ENCODE data around the gene METRN. TPM values are rescaled to one million over a fixed set of nuclear protein-coding genes. Genes with fewer than 3 reads are reported as not detected.

Gene METRN
- total and polyA plus RNA-seq, 5 donors from 2014 or later, result 4.6 to 24.1 (median 16.6) TPM

DNA sequence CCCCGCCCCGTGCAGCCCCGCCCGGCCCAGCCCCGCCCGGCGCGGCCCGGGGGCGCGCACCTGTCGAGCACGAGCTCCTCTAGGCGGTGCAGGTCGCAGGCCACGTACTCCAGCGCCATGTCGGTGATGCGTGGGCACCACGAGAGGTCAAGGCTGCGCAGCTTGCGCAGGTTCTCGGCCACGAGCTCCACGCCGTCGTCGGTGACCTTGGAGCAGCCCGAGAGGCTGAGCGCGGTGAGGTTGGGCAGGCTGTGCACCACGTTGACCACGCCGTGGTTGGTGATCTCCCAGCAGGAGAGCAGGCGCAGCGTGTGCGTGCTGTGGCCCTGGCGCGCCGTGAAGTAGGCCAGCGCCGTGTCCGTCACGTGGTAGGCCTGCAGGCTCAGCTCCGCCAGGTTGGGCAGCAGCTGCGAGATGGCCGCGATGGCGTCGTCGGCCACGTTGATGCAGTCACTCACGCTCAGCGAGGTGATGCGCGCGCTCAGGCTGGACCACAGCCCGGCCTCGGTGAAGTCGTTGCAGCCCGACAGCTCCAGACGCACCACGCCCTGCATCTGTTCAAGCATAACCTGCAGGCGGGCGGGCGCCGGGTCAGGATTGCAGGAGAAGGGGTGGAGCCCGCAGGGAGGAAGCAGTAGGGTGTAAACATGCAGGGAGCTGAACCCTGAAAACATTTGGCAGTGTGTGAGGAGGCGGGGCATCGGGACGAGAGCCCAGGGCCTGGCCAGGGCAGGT lies 19.4 kb upstream of the METRN start:
- H3K27me3 Mint-ChIP-seq, result peaks cover 4% of the 10 kb centered on the region
- ATAC-seq (ENCODE audit: low read depth in 2 of 2) (peak; percentile 79 to 81), DNase-seq (peak; percentile 60 to 77 (median 76))
- H3K4me1 Mint-ChIP-seq, result peaks cover 0 to 38% (median 4%) of the 10 kb centered on the region in 4 donors
- H3K4me1 ChIP-seq (ENCODE audit: control insufficient read depth, insufficient read depth, low read length, poor library complexity, severe bottlenecking), result peaks cover 47% of the 10 kb centered on the region
- no peaks in the 10 kb centered on the region for H3K27me3 ChIP-seq (ENCODE audit: control insufficient read depth, insufficient read depth, low read length)
- no peaks in the 10 kb centered on the region for H3K36me3 Mint-ChIP-seq
- H3K36me3 ChIP-seq (ENCODE audit: control insufficient read depth, insufficient read depth, low read length), result no peaks in the 10 kb centered on the region
- H3K4me3 ChIP-seq (ENCODE audit: low read depth, low read length), result peak overlapping the region; percentile 26
- H3K4me3 Mint-ChIP-seq, result peak overlapping the region; percentile 69 to 87 (median 86)
- peaks cover 0 to 1% (median 0%) of the 10 kb centered on the region in 7 donors for H3K9me3 Mint-ChIP-seq
- H3K27ac Mint-ChIP-seq, result peak overlapping the region; percentile 62 to 96 (median 87)
- H3K27ac ChIP-seq (ENCODE audit: insufficient read depth, low read length, poor library complexity, severe bottlenecking), result peak overlapping the region; percentile 23
- no peaks in the 10 kb centered on the region for H3K9me3 ChIP-seq (ENCODE audit: control insufficient read depth in 2 of 2, low read length in 2 of 2)

DNA sequence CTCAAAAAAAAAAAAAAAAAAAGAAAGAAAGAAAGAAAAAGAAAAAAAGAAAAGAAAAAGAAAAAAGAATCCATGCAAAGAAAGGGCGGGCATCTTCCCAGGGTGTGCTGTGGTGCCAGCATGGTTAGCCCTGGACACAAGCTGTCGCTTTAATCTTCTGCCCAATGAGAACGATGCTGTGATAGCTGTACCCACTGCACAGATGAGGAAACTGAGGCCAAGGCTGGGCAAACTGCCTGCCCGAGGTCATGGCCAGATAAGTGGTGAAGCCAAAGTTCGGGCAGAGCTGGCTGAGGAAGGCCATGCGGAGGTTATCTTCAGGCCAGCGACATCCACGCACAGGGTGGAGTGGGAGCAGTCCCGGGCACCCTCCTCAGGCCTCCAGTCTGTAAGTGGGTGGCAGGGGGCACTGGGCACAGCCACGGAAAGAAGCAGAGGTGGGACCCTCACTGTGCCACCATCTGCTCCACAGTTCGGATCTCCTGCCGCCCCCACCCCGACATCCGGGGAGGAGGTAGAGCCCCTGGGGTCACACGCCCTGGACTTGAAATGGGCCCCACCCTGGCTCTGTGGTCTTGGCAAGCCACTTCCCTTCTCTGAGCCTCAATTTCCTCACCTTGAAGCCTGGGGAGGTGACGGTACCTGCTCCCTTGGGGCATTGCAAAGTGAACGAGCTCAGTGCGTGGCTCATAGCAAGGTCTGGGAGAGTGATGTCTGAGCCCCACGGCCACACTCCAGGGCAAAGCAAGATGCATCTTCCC lies 15.8 kb upstream of the METRN start:
- no peak overlapping the region for H3K27ac ChIP-seq (ENCODE audit: insufficient read depth, low read length, poor library complexity, severe bottlenecking)
- Mint-ChIP-seq H3K36me3 (no peaks in the 10 kb centered on the region), H3K4me1 (peaks cover 0 to 37% (median 4%) of the 10 kb centered on the region in 4 donors), H3K27ac (no peak overlapping the region), H3K4me3 (peak overlapping the region; percentile 49 to 67 (median 61)), H3K9me3 (peaks cover 0 to 1% (median 0%) of the 10 kb centered on the region in 7 donors), H3K27me3 (peaks cover 26% of the 10 kb centered on the region)
- ATAC-seq (ENCODE audit: low read depth in 2 of 2), result no peak
- peaks cover 53% of the 10 kb centered on the region for H3K4me1 ChIP-seq (ENCODE audit: control insufficient read depth, insufficient read depth, low read length, poor library complexity, severe bottlenecking)
- H3K4me3 ChIP-seq (ENCODE audit: low read depth, low read length), result no peak overlapping the region
- peak in 1 of 3 donors; percentile 52 for DNase-seq
- no peaks in the 10 kb centered on the region for H3K9me3 ChIP-seq (ENCODE audit: control insufficient read depth in 2 of 2, low read length in 2 of 2)
- H3K27me3 ChIP-seq (ENCODE audit: control insufficient read depth, insufficient read depth, low read length), result peaks cover 5% of the 10 kb centered on the region
- H3K36me3 ChIP-seq (ENCODE audit: control insufficient read depth, insufficient read depth, low read length), result no peaks in the 10 kb centered on the region

DNA sequence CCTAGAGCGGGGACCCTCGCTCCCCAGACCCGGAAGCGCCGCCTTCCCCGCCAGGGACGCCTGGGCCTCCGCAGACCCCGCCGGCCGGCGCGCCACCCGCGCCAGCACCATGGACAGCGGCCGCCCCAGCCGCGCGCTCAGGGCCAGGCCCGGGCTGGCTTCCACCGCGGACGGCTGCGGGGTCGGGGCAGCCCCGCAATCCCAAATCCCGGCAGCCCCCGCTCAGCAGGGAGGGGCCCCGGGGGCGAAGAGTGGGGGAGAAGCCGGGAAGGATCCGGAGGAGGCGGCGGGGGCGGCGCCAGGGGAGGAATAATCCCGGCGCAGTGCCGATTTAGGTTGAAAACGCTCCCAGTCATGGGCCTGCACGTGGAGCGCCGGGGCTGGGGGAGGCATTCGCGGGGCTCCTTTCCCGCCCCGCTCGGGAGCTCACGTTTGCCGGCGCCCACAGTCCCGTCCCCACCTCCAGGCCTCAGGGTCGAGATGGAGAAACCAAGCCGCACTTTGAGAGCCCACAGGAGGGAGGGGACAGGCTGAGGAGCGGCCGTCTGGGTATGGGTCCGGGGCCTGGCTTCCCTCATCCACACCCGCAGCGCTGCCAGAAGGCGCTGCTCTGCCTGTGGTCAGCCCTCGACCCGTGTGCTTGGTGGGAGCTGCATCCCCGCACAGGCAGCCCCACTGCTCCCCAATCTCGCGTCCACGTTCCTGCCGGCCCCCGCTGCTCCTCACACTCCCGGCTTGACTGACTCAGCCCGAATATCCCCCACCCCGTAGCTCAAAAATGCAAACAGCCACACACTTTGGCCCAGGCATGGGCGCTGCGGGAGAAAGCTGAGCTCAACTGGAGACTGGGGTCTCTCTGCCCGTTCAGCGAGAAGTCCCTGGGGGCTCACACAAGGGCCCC lies 14.0 kb upstream of the METRN start:
- no peaks in the 10 kb centered on the region for H3K9me3 ChIP-seq (ENCODE audit: control insufficient read depth in 2 of 2, low read length in 2 of 2)
- H3K9me3 Mint-ChIP-seq, result no peaks in the 10 kb centered on the region
- H3K4me1 ChIP-seq (ENCODE audit: control insufficient read depth, insufficient read depth, low read length, poor library complexity, severe bottlenecking), result peaks cover 37% of the 10 kb centered on the region
- H3K4me3 ChIP-seq (ENCODE audit: low read depth, low read length), result no peak overlapping the region
- H3K27ac Mint-ChIP-seq, result no peak overlapping the region
- peaks cover 30% of the 10 kb centered on the region for H3K27me3 Mint-ChIP-seq
- DNase-seq (peak in 1 of 3 donors; percentile 55), ATAC-seq (ENCODE audit: low read depth in 2 of 2) (peak; percentile 35 to 49)
- H3K36me3 ChIP-seq (ENCODE audit: control insufficient read depth, insufficient read depth, low read length), result no peaks in the 10 kb centered on the region
- peaks cover 0 to 27% (median 4%) of the 10 kb centered on the region in 4 donors for H3K4me1 Mint-ChIP-seq
- peaks cover 5% of the 10 kb centered on the region for H3K27me3 ChIP-seq (ENCODE audit: control insufficient read depth, insufficient read depth, low read length)
- H3K36me3 Mint-ChIP-seq, result no peaks in the 10 kb centered on the region
- H3K27ac ChIP-seq (ENCODE audit: insufficient read depth, low read length, poor library complexity, severe bottlenecking), result no peak overlapping the region
- H3K4me3 Mint-ChIP-seq, result no peak overlapping the region

- no peak for ATAC-seq (ENCODE audit: low read depth in 2 of 2)
- Mint-ChIP-seq H3K4me1 (peaks cover 0 to 27% (median 4%) of the 10 kb centered on the region in 4 donors), H3K27ac (no peak overlapping the region), H3K9me3 (no peaks in the 10 kb centered on the region), H3K27me3 (peaks cover 42% of the 10 kb centered on the region), H3K36me3 (no peaks in the 10 kb centered on the region), H3K4me3 (peak overlapping the region in 1 of 4 donors; percentile 61)
- no peak for DNase-seq
- H3K36me3 ChIP-seq (ENCODE audit: control insufficient read depth, insufficient read depth, low read length), result no peaks in the 10 kb centered on the region
- H3K9me3 ChIP-seq (ENCODE audit: control insufficient read depth in 2 of 2, low read length in 2 of 2), result no peaks in the 10 kb centered on the region
- peaks cover 6% of the 10 kb centered on the region for H3K27me3 ChIP-seq (ENCODE audit: control insufficient read depth, insufficient read depth, low read length)
- H3K4me3 ChIP-seq (ENCODE audit: low read depth, low read length), result no peak overlapping the region
- no peak overlapping the region for H3K27ac ChIP-seq (ENCODE audit: insufficient read depth, low read length, poor library complexity, severe bottlenecking)
- peaks cover 37% of the 10 kb centered on the region for H3K4me1 ChIP-seq (ENCODE audit: control insufficient read depth, insufficient read depth, low read length, poor library complexity, severe bottlenecking)
Measured at GRCh38 chr16:702341-702740, 12.6 kb upstream of the METRN start.

GRCh38 chr16:703406-703805 lies 11.5 kb upstream of the METRN start:
- ATAC-seq (ENCODE audit: low read depth in 2 of 2) (no peak), DNase-seq (no peak)
- H3K4me1 Mint-ChIP-seq, result peaks cover 0 to 24% (median 4%) of the 10 kb centered on the region in 4 donors
- Histone ChIP-seq H3K4me3 (ENCODE audit: low read depth, low read length) (no peak overlapping the region), H3K27ac (ENCODE audit: insufficient read depth, low read length, poor library complexity, severe bottlenecking) (no peak overlapping the region), H3K9me3 (ENCODE audit: control insufficient read depth in 2 of 2, low read length in 2 of 2) (no peaks in the 10 kb centered on the region), H3K36me3 (ENCODE audit: control insufficient read depth, insufficient read depth, low read length) (no peaks in the 10 kb centered on the region), H3K27me3 (ENCODE audit: control insufficient read depth, insufficient read depth, low read length) (peaks cover 10% of the 10 kb centered on the region), H3K4me1 (ENCODE audit: control insufficient read depth, insufficient read depth, low read length, poor library complexity, severe bottlenecking) (peaks cover 37% of the 10 kb centered on the region)
- H3K27me3 Mint-ChIP-seq, result peaks cover 51% of the 10 kb centered on the region
- H3K36me3 Mint-ChIP-seq, result no peaks in the 10 kb centered on the region
- H3K4me3 Mint-ChIP-seq, result no peak overlapping the region
- no peaks in the 10 kb centered on the region for H3K9me3 Mint-ChIP-seq
- H3K27ac Mint-ChIP-seq, result no peak overlapping the region

- no peaks in the 10 kb centered on the region for H3K9me3 ChIP-seq (ENCODE audit: control insufficient read depth in 2 of 2, low read length in 2 of 2)
- peaks cover 33% of the 10 kb centered on the region for H3K4me1 ChIP-seq (ENCODE audit: control insufficient read depth, insufficient read depth, low read length, poor library complexity, severe bottlenecking)
- H3K27ac ChIP-seq (ENCODE audit: insufficient read depth, low read length, poor library complexity, severe bottlenecking), result no peak overlapping the region
- no peaks in the 10 kb centered on the region for H3K9me3 Mint-ChIP-seq
- peaks cover 12% of the 10 kb centered on the region for H3K27me3 ChIP-seq (ENCODE audit: control insufficient read depth, insufficient read depth, low read length)
- no peak overlapping the region for H3K4me3 Mint-ChIP-seq
- no peak overlapping the region for H3K27ac Mint-ChIP-seq
- peaks cover 57% of the 10 kb centered on the region for H3K27me3 Mint-ChIP-seq
- H3K4me1 Mint-ChIP-seq, result peaks cover 0 to 24% (median 4%) of the 10 kb centered on the region in 4 donors
- H3K36me3 Mint-ChIP-seq, result no peaks in the 10 kb centered on the region
- DNase-seq (no peak), ATAC-seq (ENCODE audit: low read depth in 2 of 2) (no peak)
- H3K4me3 ChIP-seq (ENCODE audit: low read depth, low read length), result no peak overlapping the region
- H3K36me3 ChIP-seq (ENCODE audit: control insufficient read depth, insufficient read depth, low read length), result no peaks in the 10 kb centered on the region
Measured at GRCh38 chr16:704047-704446, 10.9 kb upstream of the METRN start.
